GM19372 (cell line): ENCODE measurements around the gene DDX10.
"Not testable (repeated sequence)": the region's sequence is repeated elsewhere in the genome, so short reads cannot be mapped to it uniquely, and the experiment has no call there.

Experiments used
- ATAC-seq: cut with Tn5 transposase; IDR thresholded peaks from one replicate; pipeline ENCODE4 v1.9.1; 2021; ENCODE audit warnings: mild to moderate bottlenecking, low read depth, moderate library complexity; ENCODE audit not compliant: unreplicated experiment

Gene DDX10

DNA sequence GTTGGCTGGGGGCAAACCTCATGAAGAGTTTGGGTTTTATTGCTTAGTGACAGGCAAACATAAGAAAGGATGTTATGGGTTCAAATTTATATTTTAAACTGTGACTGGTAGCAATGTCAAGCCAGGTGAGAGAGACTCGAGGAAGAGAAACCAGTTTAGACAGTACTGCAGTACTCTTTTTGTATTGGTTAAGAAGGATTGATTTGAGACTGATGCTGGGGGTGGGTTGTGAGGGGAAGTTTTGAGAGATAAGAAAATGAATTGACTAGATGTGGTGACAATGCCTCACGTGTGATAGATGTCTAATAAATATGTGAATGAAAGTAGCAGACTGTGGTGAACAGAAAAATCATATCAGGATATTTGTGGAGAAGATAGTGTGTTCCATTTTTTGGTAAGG lies 142.4 kb downstream of the DDX10 start:
- ATAC-seq = no peak

GRCh38 chr11:108813086-108813485 lies 148.2 kb downstream of the DDX10 start:
- no peak for ATAC-seq

DNA sequence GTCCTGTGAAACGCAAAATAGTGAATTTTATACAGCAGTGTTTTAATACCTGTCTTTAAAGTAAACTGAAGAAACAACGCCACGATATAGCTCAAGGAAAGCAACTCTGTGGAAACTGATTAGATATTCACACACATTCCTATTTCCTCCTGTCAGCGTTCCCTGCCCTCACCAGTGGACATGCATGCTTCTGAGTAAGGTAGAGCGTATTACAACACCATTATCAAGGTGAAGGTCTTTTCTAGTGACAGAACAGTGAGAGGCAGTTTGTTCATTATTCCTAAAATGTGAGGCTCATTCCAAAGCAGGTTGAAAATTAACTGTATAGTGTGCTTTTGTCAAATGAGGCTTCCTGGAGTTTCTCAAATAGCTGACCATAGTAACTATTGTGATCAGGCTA lies 153.1 kb downstream of the DDX10 start:
- ATAC-seq = no peak

GRCh38 chr11:108818971-108819370 lies 154.1 kb downstream of the DDX10 start:
- ATAC-seq = no peak

DNA sequence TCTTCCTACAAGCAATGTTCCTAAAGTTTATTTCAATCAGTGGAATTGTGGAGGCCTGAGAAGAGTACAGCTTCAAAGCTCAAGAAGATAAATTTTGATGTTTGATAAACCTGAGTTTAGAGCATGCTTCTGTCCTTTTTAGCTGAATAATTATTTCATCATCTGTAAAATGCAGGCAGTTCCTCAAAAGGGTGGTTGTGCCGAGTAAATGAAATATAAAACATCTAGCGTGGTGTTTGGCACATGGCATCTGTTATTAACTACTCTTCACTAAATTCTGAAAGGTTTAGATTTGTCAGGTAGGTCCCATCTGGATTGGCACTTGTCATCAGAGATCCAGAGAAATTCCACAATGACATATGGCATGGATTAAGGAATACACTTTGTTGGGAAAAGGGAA lies 155.1 kb downstream of the DDX10 start:
- no peak for ATAC-seq

- ATAC-seq = not testable (repeated sequence)
Measured at GRCh38 chr11:108823960-108824359, 159.1 kb downstream of the DDX10 start.

GRCh38 chr11:108824545-108824944 lies 159.7 kb downstream of the DDX10 start:
- no peak for ATAC-seq

- ATAC-seq = no peak
Measured at GRCh38 chr11:108825381-108825780, 160.5 kb downstream of the DDX10 start.

GRCh38 chr11:108826136-108826535 lies 161.3 kb downstream of the DDX10 start:
- no peak for ATAC-seq

GRCh38 chr11:108835624-108836023 lies 170.8 kb downstream of the DDX10 start:
- ATAC-seq = no peak

DNA sequence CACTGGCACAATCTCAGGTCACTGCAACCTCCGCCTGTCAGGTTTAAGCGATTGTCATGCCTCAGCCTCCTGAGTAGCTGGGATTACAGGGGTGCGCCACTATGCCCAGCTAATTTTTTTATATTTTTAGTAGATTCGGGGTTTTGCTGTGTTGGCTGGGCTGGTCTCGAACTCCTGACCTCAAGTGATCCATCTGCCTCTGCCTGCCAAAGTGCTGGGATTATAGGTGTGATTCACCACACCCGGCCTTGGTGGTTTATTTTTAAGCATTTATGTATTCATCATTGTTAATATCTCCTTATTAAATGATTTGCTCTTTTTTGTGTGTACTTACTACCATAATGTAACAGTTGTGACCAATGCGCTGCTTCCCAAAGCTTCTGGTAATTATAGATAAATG lies 171.7 kb downstream of the DDX10 start:
- ATAC-seq = no peak

GRCh38 chr11:108838102-108838791 lies 173.4 kb downstream of the DDX10 start:
- no peak for ATAC-seq

DNA sequence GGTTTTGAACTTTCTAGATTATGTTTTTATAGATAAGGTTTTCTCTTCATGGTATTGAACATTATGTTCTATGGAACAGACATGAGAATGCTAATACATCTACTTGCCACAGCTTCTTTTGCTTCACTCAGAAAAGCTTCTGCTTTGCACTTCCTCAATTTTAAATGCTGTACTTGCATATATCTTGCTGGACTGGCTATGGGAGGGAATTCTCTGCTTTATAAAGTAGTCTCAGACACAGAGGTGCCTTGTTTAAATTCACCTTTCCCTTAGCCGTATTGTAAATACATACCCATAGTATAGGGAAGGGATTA lies 173.9 kb downstream of the DDX10 start:
- ATAC-seq = no peak

DNA sequence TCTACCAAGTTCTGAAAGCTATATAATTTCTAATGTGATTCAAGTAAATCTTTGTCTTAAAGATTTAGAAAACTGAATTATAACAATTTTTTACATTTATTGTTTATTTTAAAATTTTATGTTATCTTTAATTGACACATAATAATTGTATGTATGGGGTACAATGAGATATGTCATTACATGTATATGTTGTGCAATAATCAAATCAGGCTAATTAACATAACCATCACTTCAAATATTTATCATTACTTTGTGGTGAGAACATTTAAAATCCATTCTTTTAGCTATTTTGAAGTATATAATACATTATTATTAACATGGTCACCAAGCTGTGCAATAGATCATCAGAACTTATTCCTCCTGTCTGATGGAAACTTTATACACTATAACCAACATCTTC lies 181.1 kb downstream of the DDX10 start:
- no peak for ATAC-seq

DNA sequence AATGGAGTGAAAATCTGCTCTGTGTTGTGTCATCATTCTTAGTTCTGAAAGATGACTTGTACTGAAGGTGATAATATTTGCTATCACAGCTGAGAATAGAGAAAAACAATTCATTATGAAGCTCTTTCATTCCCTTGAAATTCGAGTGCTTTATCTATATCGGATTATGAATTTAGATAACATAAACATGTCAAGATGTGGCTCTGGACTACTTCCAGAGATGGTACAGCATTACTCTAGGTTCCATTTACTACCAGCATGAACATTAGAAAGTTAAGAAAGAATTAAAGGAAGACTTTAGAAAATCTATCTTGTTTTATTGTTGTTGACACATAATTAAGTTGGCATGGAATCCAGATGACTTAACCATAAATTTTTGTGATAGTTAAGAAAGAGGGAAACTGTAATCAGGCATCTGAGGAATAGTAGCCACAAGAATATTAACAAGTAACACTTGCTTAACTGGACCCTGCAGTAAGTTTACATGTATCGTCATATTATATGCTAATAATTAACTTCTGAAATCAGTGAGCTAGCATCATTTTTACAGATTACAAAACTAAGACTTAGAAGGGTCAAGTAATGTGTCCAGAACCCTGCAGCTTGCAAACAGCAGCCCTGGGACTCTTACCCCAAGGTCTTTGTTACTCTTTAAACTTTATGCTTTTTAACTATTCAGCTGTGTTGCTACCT lies 182.6 kb downstream of the DDX10 start:
- ATAC-seq = no peak

- no peak for ATAC-seq
Measured at GRCh38 chr11:108851781-108852180, 186.9 kb downstream of the DDX10 start.

- no peak for ATAC-seq
Measured at GRCh38 chr11:108852701-108853100, 187.8 kb downstream of the DDX10 start.

- no peak for ATAC-seq
Measured at GRCh38 chr11:108853151-108853550, 188.3 kb downstream of the DDX10 start.

DNA sequence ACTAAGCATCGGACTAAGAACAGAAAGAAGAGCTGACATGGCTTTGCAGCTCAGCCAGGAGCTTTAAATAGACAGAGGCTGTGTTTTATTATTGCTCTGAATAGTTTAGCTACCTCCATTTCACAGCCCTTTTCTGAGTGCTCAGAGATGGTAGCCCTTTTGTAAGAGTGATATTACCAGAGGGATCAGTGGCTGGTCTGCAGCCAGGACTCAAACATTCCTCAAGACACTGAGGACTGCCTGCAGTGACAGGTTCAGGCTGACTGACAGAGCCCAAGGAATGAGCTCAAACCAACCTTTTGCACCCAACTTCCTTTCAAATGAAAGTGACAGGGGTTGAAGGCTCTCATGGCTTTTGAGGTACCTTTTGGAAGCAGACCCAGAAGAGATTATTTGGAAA lies 189.0 kb downstream of the DDX10 start:
- ATAC-seq = peak; percentile 49

DNA sequence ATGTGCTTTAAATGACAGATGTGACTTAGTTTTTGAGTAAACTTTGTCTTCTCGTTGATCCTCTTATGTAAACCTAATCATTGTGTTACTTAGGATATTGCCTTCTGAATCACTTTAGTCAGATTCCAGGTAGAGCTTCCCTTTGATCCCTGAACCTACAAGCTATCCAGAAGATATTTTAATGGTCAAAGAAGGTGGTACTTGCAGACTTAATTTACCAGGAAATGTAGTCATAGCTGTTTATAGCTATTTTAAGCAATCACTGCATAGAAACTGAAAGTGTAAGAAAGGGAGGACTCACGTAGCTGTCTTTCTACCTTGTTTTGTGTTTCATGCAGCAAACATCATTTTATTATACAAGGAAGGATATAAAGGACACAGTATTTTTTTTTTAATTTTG lies 189.5 kb downstream of the DDX10 start:
- ATAC-seq = peak; percentile 91

- ATAC-seq = no peak
Measured at GRCh38 chr11:108857382-108857781, 192.5 kb downstream of the DDX10 start.

GRCh38 chr11:108858622-108859021 lies 193.8 kb downstream of the DDX10 start:
- ATAC-seq = no peak
